ENCODE results near the gene TMEM132D. TPM values are rescaled to one million over a fixed set of nuclear protein-coding genes. Genes with fewer than 3 reads are reported as not detected.

Gene TMEM132D
- total and polyA plus RNA-seq, 2 of the 8 experiments (the other 6 are each of a cell fraction or from before 2014, with no cell fraction given), result 3.5 to 10.1 TPM

DNA sequence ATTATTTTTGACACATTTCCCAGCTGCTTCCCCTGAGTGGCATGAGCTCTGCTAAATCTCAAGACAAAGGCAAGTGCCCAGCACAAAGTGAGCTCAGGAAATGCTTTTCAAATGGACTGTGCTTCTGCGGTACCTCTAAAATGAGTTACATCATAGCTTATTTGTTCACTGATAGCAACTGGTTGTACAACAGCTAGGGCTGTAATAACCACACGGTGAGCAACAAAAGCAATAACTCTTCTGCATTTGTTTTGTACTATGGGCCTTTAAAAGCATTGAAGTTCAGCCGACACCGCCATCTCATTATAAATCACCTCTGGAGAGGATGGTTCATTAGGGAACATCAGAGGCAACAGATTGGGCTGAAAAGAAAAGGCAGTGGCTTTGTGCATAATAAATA lies 575.6 kb downstream of the TMEM132D start:
- H4K91ac ChIP-seq (replicated peaks; ENCODE audit: insufficient read length, low read length), result no peak overlapping the region
- no peak overlapping the region for H3K9ac ChIP-seq (replicated peaks in 1 of 4; ENCODE audit: extremely low read depth in 1 of 4, low read depth in 3 of 4, low read length in 3 of 4)
- no peak overlapping the region for H3K4me3 ChIP-seq (ENCODE audit: extremely low read depth in 1 of 4, insufficient read depth in 2 of 4, low read depth in 3 of 4, low read length in 4 of 4)
- H3K36me3 ChIP-seq (ENCODE audit: control insufficient read depth in 2 of 4, insufficient read depth in 4 of 4, low read length in 3 of 4), result no peaks in the 10 kb centered on the region
- H3K14ac ChIP-seq (ENCODE audit: insufficient read length), result no peak overlapping the region
- WGBS, 2 experiments (ENCODE audit: extremely low coverage in 1 of 2, insufficient coverage in 1 of 2, insufficient read length in 1 of 2, insufficient replicate concordance in 2 of 2, low coverage in 1 of 2, low lambda C conversion rate in 2 of 2, missing lambda C conversion rate in 1 of 2), result 90% methylated on average over 4 of the region's 4 CpGs; no CpG with 5 or more reads in 1 of the 2 experiments
- H3K79me2 ChIP-seq (ENCODE audit: control insufficient read depth in 1 of 2, insufficient read depth in 2 of 2, low read length in 2 of 2), result no peaks in the 10 kb centered on the region
- H3K4ac ChIP-seq (replicated peaks; ENCODE audit: insufficient read length, low read depth, low read length), result no peak overlapping the region
- no peak overlapping the region for H2BK12ac ChIP-seq (ENCODE audit: low read depth, low read length)
- H4K20me1 ChIP-seq (replicated peaks in 1 of 2; ENCODE audit: control insufficient read depth in 1 of 2, insufficient read depth in 2 of 2, low read length in 2 of 2), result no peaks in the 10 kb centered on the region
- H3K4me2 ChIP-seq (ENCODE audit: insufficient read depth in 1 of 2, low read depth in 2 of 2, low read length in 2 of 2), result no peak overlapping the region
- H2BK20ac ChIP-seq (ENCODE audit: low read length), result no peak overlapping the region
- no peak overlapping the region for H4K5ac ChIP-seq (ENCODE audit: insufficient read length, low read depth, low read length)
- H2BK15ac ChIP-seq (ENCODE audit: low read length), result no peak overlapping the region
- FAIRE-seq (no peak), DNase-seq (ENCODE audit: low read depth in 1 of 2, low spot score in 2 of 2) (no peak)
- no peak overlapping the region for H3K23ac ChIP-seq (ENCODE audit: insufficient read length)
- no peak overlapping the region for H3K18ac ChIP-seq (ENCODE audit: extremely low read depth, low read length)
- H4K8ac ChIP-seq (ENCODE audit: extremely low read depth, insufficient read depth, low read length), result no peak overlapping the region
- no peaks in the 10 kb centered on the region; the same call in 1 of the 2 replicates for H3K79me1 ChIP-seq (ENCODE audit: low read depth, low read length)
- no peak overlapping the region for H3K27ac ChIP-seq (ENCODE audit: low read depth, low read length)
- CTCF ChIA-PET (ENCODE audit: partially characterized antibody), result no interaction called here
- H2BK120ac ChIP-seq (replicated peaks; ENCODE audit: low read depth, low read length), result no peak overlapping the region
- TF ChIP-seq ASH2L (IDR thresholded peaks at IDR 0.05; ENCODE audit: low read length), result no peak
- TF ChIP-seq CBX8 (IDR thresholded peaks at IDR 0.05; ENCODE audit: borderline replicate concordance, low read depth, low read length), result no peak
- no peak for TF ChIP-seq PHF8 (conservative IDR thresholded peaks at IDR 0.05; ENCODE audit: low read depth, low read length)
- H2BK5ac ChIP-seq (ENCODE audit: low read depth, low read length), result no peak overlapping the region
- no peak overlapping the region for H3K56ac ChIP-seq (replicated peaks; ENCODE audit: insufficient read length, low read depth, low read length)
- POLR2A ChIA-PET (ENCODE audit: partially characterized antibody), result no interaction called here
- no peak overlapping the region for H2AK5ac ChIP-seq (ENCODE audit: low read depth, low read length)
- H3K23me2 ChIP-seq (ENCODE audit: low read depth, low read length), result no peaks in the 10 kb centered on the region
- no peaks in the 10 kb centered on the region for H3K27me3 ChIP-seq (replicated peaks in 1 of 4; ENCODE audit: control insufficient read depth in 3 of 4, extremely low read depth in 1 of 4, insufficient read depth in 3 of 4, low read length in 3 of 4)
- no peaks in the 10 kb centered on the region for H3K9me3 ChIP-seq (ENCODE audit: insufficient read depth in 2 of 2, low read depth in 1 of 2, low read length in 1 of 2)
- no peak overlapping the region for H2AFZ ChIP-seq (ENCODE audit: low read length)
- peaks cover 0 to 5% (median 0%) of the 10 kb centered on the region in 4 experiments; a peak in 1 of 7 replicates for H3K4me1 ChIP-seq (replicated peaks in 1 of 4; ENCODE audit: control insufficient read depth in 3 of 4, insufficient read depth in 4 of 4, low read length in 3 of 4)

All from H1 (cell line).